B cell (primary cell): ENCODE data around the gene COL5A1.

Source experiments
- CTCF ChIP-seq: fragments of 200-600 bp; IDR thresholded peaks from one replicate; pipeline ENCODE4 v1.8.0; 2022; ENCODE audit warnings: antibody characterized with exemption, mild to moderate bottlenecking
- EZH2 ChIP-seq: IDR thresholded peaks from 2 replicates; pipeline ENCODE4 v1.6.1; 2012; ENCODE audit warnings: borderline replicate concordance, low read depth, mild to moderate bottlenecking, moderate library complexity, low read length; ENCODE audit not compliant: insufficient read depth, poor library complexity, severe bottlenecking

- TF ChIP-seq CTCF (no peak), EZH2 (no peak)
These were observed 204.6 kb downstream of the COL5A1 start for GRCh38 chr9:134846187-134846586.
